Measurements from ENCODE around the gene ABCB10.

DNA sequence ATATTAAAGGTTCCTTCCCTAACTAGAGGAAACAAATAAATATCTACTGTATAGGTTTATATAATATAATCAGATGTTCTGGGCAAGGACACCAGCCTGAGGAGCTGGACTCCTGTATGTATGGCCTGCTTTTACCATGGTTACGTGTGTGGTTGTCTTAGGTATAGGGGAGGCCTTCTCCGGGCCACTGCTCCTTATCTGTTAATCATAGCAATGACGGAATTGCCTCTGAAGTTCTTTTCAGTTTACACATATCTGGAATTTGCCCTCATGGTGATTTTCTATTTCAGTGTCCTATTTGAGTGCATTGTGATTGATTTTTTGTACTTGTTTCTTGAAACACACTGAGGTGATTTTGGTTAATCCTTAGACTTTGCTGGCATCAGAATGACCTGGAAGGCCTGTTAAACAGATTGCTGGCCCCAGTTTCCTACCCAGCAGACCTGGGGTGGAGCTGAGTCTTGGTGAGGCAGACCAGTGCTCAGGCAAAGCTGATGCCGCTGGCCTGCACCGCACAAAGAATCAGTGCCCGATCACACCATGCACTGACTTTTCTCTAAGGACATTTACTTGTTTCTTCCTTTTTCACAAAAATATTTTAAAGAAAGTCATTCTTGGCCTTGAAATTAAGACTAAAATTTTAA lies 18.5 kb downstream of the ABCB10 start:
- no peak for TF ChIP-seq CTCF (IDR thresholded peaks at IDR 0.05)
- no peak for TF ChIP-seq POLR2A (IDR thresholded peaks at IDR 0.05)

Measured in prostate gland (tissue), 2 donors.